Neuronal stem cell (in vitro differentiated cells): ENCODE results near the gene ATN1.

Experiments used
- DNase-seq: peaks from one replicate; pipeline ENCODE4 v3.0.0-alpha.2; 2013; ENCODE audit warnings: low spot score
- H2AFZ ChIP-seq: one replicate; pipeline ENCODE4 v1.6.1; 2013; ENCODE audit warnings: mild to moderate bottlenecking, low read length, inconsistent platforms
- H2AK5ac ChIP-seq: 2 replicates; pipeline ENCODE4 v1.6.1; 2013; ENCODE audit warnings: low read depth, mild to moderate bottlenecking, inconsistent platforms, low read length, moderate library complexity, mixed read lengths
- H2BK120ac ChIP-seq: 2 replicates; pipeline ENCODE4 v1.6.1; 2013; ENCODE audit warnings: low read depth, mild to moderate bottlenecking, inconsistent platforms, low read length, moderate library complexity, mixed read lengths
- H2BK12ac ChIP-seq: one replicate; pipeline ENCODE4 v1.6.1; 2013; ENCODE audit warnings: low read length, inconsistent platforms
- H2BK15ac ChIP-seq: 2 replicates; pipeline ENCODE4 v1.6.1; 2013; ENCODE audit warnings: mild to moderate bottlenecking, low read length, inconsistent platforms, mixed read lengths
- H2BK5ac ChIP-seq: one replicate; pipeline ENCODE4 v1.6.1; 2013; ENCODE audit warnings: inconsistent platforms, mild to moderate bottlenecking, low read length, moderate library complexity
- H3K14ac ChIP-seq: one replicate; pipeline ENCODE4 v1.6.1; 2013; ENCODE audit warnings: low read length, inconsistent platforms
- H3K18ac ChIP-seq: 2 replicates; pipeline ENCODE4 v1.6.1; 2013; ENCODE audit warnings: low read length, inconsistent platforms
- H3K23ac ChIP-seq: 2 replicates; pipeline ENCODE4 v1.6.1; 2013; ENCODE audit warnings: low read depth, mild to moderate bottlenecking, mixed read lengths, low read length, inconsistent platforms; ENCODE audit not compliant: poor library complexity
- H3K27ac ChIP-seq: replicated peaks from 3 replicates; pipeline ENCODE4 v1.5.1; 2013; ENCODE audit warnings: low read length, inconsistent platforms
- H3K27me3 ChIP-seq, 3 experiments: 2 replicates each; pipeline ENCODE4 v1.6.1; 2013; ENCODE audit warnings: low read length in 3 of 3, mild to moderate bottlenecking in 2 of 3, inconsistent platforms in 1 of 3, low read depth in 1 of 3, mixed read lengths in 1 of 3, moderate library complexity in 1 of 3; ENCODE audit not compliant: control insufficient read depth in 3 of 3, insufficient read depth in 3 of 3
- H3K36me3 ChIP-seq, 2 donors: replicated peaks in 1 of 2; 2 replicates each; pipeline ENCODE4 v1.6.1; 2013; ENCODE audit warnings: low read length in 2 of 2; ENCODE audit not compliant: control insufficient read depth in 2 of 2, insufficient read depth in 2 of 2
- H3K4ac ChIP-seq: 2 replicates; pipeline ENCODE4 v1.6.1; 2013; ENCODE audit warnings: inconsistent platforms, mild to moderate bottlenecking, low read length, moderate library complexity
- H3K4me1 ChIP-seq, 2 donors: 1 replicate in 1 of 2; 2 replicates in 1 of 2; pipeline ENCODE4 v1.6.1; 2013; ENCODE audit warnings: low read length in 2 of 2, low read depth in 1 of 2; ENCODE audit not compliant: control insufficient read depth in 2 of 2, insufficient read depth in 1 of 2
- H3K4me2 ChIP-seq: one replicate; pipeline ENCODE4 v1.6.1; 2013; ENCODE audit warnings: mild to moderate bottlenecking, low read length, inconsistent platforms; ENCODE audit not compliant: insufficient read depth, poor library complexity, severe bottlenecking
- H3K4me3 ChIP-seq, 2 donors: 2 replicates each; pipeline ENCODE4 v1.5.1; 2013; ENCODE audit warnings: low read length in 2 of 2, mild to moderate bottlenecking in 2 of 2, inconsistent platforms in 1 of 2, moderate library complexity in 1 of 2
- H3K79me1 ChIP-seq: one replicate; pipeline ENCODE4 v1.6.1; 2013; ENCODE audit warnings: low read depth, mild to moderate bottlenecking, inconsistent platforms, low read length, moderate library complexity
- H3K9ac ChIP-seq: one replicate; pipeline ENCODE4 v1.6.1; 2013; ENCODE audit warnings: mild to moderate bottlenecking, low read depth, low read length, inconsistent platforms; ENCODE audit not compliant: poor library complexity
- H3K9me3 ChIP-seq, 2 donors: replicated peaks in 1 of 2; 2 replicates each; pipeline versions ENCODE3 to v1.6.1; 2013; ENCODE audit warnings: low read length in 2 of 2, mild to moderate bottlenecking in 2 of 2, inconsistent platforms in 1 of 2, low read depth in 1 of 2, mixed read lengths in 1 of 2, moderate library complexity in 1 of 2; ENCODE audit not compliant: control insufficient read depth in 2 of 2, insufficient read depth in 1 of 2
- H4K8ac ChIP-seq: one replicate; pipeline ENCODE4 v1.6.1; 2013; ENCODE audit warnings: low read depth, mild to moderate bottlenecking, inconsistent platforms, low read length, moderate library complexity
- H4K91ac ChIP-seq: one replicate; pipeline ENCODE4 v1.6.1; 2013; ENCODE audit warnings: low read length, low read depth, mild to moderate bottlenecking, inconsistent platforms; ENCODE audit not compliant: poor library complexity
- WGBS, 2 donors: extraction: QIAGEN DNeasy Blood & Tissue Kit; methylation state at CpG; one replicate each; pipeline ENCODE4 v1.1.7; 2013; ENCODE audit warnings: missing lambda C conversion rate in 2 of 2, mixed read lengths in 1 of 2; ENCODE audit not compliant: insufficient read length in 2 of 2, insufficient replicate concordance in 1 of 2; ENCODE audit errors: extremely low coverage in 2 of 2; 5-methylcytosine and 5-hydroxymethylcytosine counted together

ATN1 gene

GRCh38 chr12:6939191-6939540 is 11.4 kb downstream of the ATN1 start:
- no peak overlapping the region for H3K14ac ChIP-seq
- H3K27ac ChIP-seq, result peak overlapping the region; percentile 17
- peaks cover 3 to 6% of the 10 kb centered on the region in 2 donors for H3K4me1 ChIP-seq
- H3K4ac ChIP-seq, result no peak overlapping the region
- no peak overlapping the region for H3K4me3 ChIP-seq
- peaks cover 47 to 74% of the 10 kb centered on the region in 2 donors for H3K36me3 ChIP-seq
- H3K79me1 ChIP-seq, result peaks cover 15% of the 10 kb centered on the region
- H4K91ac ChIP-seq, result no peak overlapping the region
- DNase-seq, result no peak
- H3K23ac ChIP-seq, result peak overlapping the region; percentile 100
- H2BK120ac ChIP-seq, result no peak overlapping the region
- H3K18ac ChIP-seq, result no peak overlapping the region
- H2BK12ac ChIP-seq, result no peak overlapping the region
- H2BK5ac ChIP-seq, result no peak overlapping the region
- no peak overlapping the region for H3K4me2 ChIP-seq
- no CpG with 5 or more reads among the region's 2 CpGs for WGBS, 2 donors
- H2AK5ac ChIP-seq, result no peak overlapping the region
- H2AFZ ChIP-seq, result no peak overlapping the region
- no peak overlapping the region for H3K9ac ChIP-seq
- H2BK15ac ChIP-seq, result no peak overlapping the region
- H4K8ac ChIP-seq, result peak overlapping the region; percentile 17
- H3K27me3 ChIP-seq, result no peaks in the 10 kb centered on the region
- no peaks in the 10 kb centered on the region for H3K9me3 ChIP-seq

DNA sequence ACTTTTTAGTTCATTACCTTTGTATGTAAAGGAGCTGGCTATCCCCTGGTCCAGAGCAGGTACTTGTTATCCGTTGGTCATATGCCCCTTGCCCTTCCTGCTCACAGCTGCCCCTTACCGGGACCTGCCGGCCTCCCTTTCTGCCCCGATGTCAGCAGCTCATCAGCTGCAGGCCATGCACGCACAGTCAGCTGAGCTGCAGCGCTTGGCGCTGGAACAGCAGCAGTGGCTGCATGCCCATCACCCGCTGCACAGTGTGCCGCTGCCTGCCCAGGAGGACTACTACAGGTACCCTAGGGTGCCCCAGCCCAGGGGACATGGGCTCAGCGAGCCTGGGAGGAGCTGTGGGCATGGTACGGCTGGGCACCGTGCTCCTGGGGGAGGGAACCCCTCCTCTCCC is 13.5 kb downstream of the ATN1 start:
- H3K9ac ChIP-seq, result no peak overlapping the region
- H3K18ac ChIP-seq, result no peak overlapping the region
- peak overlapping the region; percentile 56 for H3K23ac ChIP-seq
- H3K9me3 ChIP-seq, result no peaks in the 10 kb centered on the region
- no peak overlapping the region for H3K14ac ChIP-seq
- H2BK15ac ChIP-seq, result no peak overlapping the region
- no peak overlapping the region for H3K27ac ChIP-seq
- no peak overlapping the region for H3K4me3 ChIP-seq
- no peak overlapping the region for H2BK120ac ChIP-seq
- H4K91ac ChIP-seq, result no peak overlapping the region
- no peaks in the 10 kb centered on the region for H3K27me3 ChIP-seq
- H3K4ac ChIP-seq, result no peak overlapping the region
- H3K4me1 ChIP-seq, result peaks cover 11 to 14% of the 10 kb centered on the region in 2 donors
- H2AFZ ChIP-seq, result no peak overlapping the region
- peaks cover 34 to 66% of the 10 kb centered on the region in 2 donors for H3K36me3 ChIP-seq
- no peak overlapping the region for H4K8ac ChIP-seq
- WGBS, 2 donors, result no CpG with 5 or more reads among the region's 12 CpGs
- no peak for DNase-seq
- H2BK5ac ChIP-seq, result peak overlapping the region; percentile 46
- H2BK12ac ChIP-seq, result peak overlapping the region; percentile 66
- H2AK5ac ChIP-seq, result peak overlapping the region; percentile 76
- H3K4me2 ChIP-seq, result no peak overlapping the region
- H3K79me1 ChIP-seq, result peaks cover 12% of the 10 kb centered on the region

DNA sequence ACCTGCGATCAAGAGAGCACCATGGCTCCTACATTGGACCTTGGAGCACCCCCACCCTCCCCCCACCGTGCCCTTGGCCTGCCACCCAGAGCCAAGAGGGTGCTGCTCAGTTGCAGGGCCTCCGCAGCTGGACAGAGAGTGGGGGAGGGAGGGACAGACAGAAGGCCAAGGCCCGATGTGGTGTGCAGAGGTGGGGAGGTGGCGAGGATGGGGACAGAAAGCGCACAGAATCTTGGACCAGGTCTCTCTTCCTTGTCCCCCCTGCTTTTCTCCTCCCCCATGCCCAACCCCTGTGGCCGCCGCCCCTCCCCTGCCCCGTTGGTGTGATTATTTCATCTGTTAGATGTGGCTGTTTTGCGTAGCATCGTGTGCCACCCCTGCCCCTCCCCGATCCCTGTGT is 14.0 kb downstream of the ATN1 start:
- H4K91ac ChIP-seq, result no peak overlapping the region
- no peak overlapping the region for H3K4me3 ChIP-seq
- no peak overlapping the region for H2BK15ac ChIP-seq
- H2AK5ac ChIP-seq, result no peak overlapping the region
- no peak overlapping the region for H4K8ac ChIP-seq
- peak overlapping the region; percentile 74 for H3K9ac ChIP-seq
- WGBS, 2 donors, result no CpG with 5 or more reads among the region's 12 CpGs
- no peak overlapping the region for H3K4me2 ChIP-seq
- no peak overlapping the region for H3K18ac ChIP-seq
- no peak for DNase-seq
- peak overlapping the region; percentile 72 for H2BK5ac ChIP-seq
- no peak overlapping the region for H3K4ac ChIP-seq
- H3K36me3 ChIP-seq, result peaks cover 31 to 66% of the 10 kb centered on the region in 2 donors
- H3K27ac ChIP-seq, result no peak overlapping the region
- H2BK12ac ChIP-seq, result no peak overlapping the region
- H3K23ac ChIP-seq, result peak overlapping the region; percentile 61
- H3K27me3 ChIP-seq, result no peaks in the 10 kb centered on the region
- peaks cover 11 to 17% of the 10 kb centered on the region in 2 donors for H3K4me1 ChIP-seq
- H2AFZ ChIP-seq, result no peak overlapping the region
- H3K9me3 ChIP-seq, result no peaks in the 10 kb centered on the region
- H3K14ac ChIP-seq, result no peak overlapping the region
- H2BK120ac ChIP-seq, result no peak overlapping the region
- peaks cover 12% of the 10 kb centered on the region for H3K79me1 ChIP-seq

DNA sequence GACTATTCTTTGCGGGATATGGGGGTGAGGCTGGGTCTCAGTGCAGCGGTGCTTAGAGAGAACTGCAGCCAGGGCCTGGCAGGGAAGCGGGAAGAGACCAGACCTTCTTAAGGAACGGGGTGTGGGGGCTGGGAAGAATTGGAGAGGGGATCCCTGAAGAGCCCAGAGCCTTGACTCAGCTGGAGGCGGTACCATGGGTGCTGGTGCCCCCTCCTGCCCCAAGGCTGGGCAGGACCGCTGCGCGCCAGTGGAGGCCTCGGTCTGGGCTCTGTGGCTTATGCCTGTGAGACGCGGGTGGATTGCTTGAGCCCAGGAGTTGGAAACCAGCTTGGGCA is 14.5 kb downstream of the ATN1 start:
- Histone ChIP-seq H3K4me3 (no peak overlapping the region), H3K4me1 (peaks cover 11 to 17% of the 10 kb centered on the region in 2 donors), H2BK5ac (peak overlapping the region; percentile 72), H2AFZ (no peak overlapping the region), H3K4ac (no peak overlapping the region), H3K9me3 (no peaks in the 10 kb centered on the region), H2BK12ac (no peak overlapping the region), H4K8ac (no peak overlapping the region), H2BK15ac (no peak overlapping the region), H3K27me3 (no peaks in the 10 kb centered on the region), H3K9ac (peak overlapping the region; percentile 66), H4K91ac (no peak overlapping the region), H3K18ac (peak overlapping the region; percentile 39), H2BK120ac (no peak overlapping the region), H2AK5ac (peak overlapping the region; percentile 60), H3K36me3 (peaks cover 29 to 67% of the 10 kb centered on the region in 2 donors), H3K27ac (peak overlapping the region; percentile 92), H3K4me2 (no peak overlapping the region), H3K23ac (no peak overlapping the region), H3K79me1 (peaks cover 12% of the 10 kb centered on the region), H3K14ac (no peak overlapping the region)
- DNase-seq, result no peak
- no CpG with 5 or more reads among the region's 11 CpGs for WGBS, 2 donors
